T-helper 2 cell (primary cell): Measurements from ENCODE around the gene RPL12.
"Not testable (repeated sequence)": the region's sequence is repeated elsewhere in the genome, so short reads cannot be mapped to it uniquely, and the experiment has no call there.

Experiments used
- DNase-seq, 5 experiments: peaks; one replicate each; pipeline versions ENCODE4 v3.0.0 to v3.0.0-alpha.2; 2012 to 2022

The RPL12 gene

GRCh38 chr9:127467621-127468020 is 16.4 kb upstream of the RPL12 start:
- DNase-seq: no peak

DNA sequence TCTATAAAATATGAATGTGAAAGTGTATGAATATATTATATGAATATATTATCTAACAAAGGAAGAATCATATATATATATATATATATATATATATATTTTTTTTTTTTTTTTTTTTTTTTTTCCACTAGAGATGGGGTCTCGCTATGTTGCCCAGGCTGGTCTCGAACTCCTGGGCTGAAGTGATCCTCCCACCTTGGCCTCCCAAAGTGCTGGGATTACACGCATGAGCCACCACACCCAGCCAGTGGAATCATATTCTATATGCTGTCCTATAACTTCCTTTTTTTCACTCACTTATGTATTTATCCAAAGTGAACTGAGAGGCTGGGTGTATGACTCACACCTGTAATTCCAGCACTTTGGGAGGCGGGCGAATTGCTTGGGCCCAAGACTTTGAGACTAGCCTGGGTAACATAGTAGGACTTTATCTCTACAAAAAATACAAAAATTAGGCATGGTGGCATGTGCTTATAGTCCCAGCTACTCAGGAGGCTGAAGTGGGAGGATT is 15.3 kb upstream of the RPL12 start:
- DNase-seq: not testable (repeated sequence)

- no peak for DNase-seq
Observed at GRCh38 chr9:127463911-127464310, 12.7 kb upstream of the RPL12 start.

- no peak for DNase-seq
Observed at GRCh38 chr9:127463382-127463781, 12.2 kb upstream of the RPL12 start.

DNA sequence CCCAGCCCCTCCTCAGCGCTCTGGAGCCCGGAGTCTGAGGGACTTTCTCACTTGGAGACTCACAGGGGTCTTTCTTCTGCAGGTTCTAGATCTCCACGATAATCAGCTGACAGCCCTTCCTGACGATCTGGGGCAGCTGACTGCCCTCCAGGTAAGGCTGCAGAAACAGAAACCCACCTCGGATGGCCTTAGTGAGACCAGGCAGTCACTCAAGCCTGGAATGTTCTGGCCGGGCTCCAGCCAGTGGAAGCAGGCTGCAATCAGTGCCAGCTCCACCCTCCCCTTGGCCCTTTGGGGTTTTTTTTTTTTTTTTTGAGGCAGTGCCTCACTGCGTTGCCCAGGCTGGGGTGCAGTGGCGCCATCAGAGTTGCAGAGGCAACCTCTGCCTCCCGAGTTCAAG is 7.7 kb upstream of the RPL12 start:
- no peak for DNase-seq

GRCh38 chr9:127457191-127457878 is 6.1 kb upstream of the RPL12 start:
- DNase-seq: no peak

- DNase-seq: peak in 1 of 5 experiments; percentile 29
Observed at GRCh38 chr9:127455324-127455992, 4.3 kb upstream of the RPL12 start.

GRCh38 chr9:127452691-127453090 is 1.5 kb upstream of the RPL12 start:
- no peak for DNase-seq

GRCh38 chr9:127451858-127452656 is 851 bp upstream of the RPL12 start:
- peak in 4 of 5 experiments; percentile 20 to 81 (median 31) for DNase-seq

DNA sequence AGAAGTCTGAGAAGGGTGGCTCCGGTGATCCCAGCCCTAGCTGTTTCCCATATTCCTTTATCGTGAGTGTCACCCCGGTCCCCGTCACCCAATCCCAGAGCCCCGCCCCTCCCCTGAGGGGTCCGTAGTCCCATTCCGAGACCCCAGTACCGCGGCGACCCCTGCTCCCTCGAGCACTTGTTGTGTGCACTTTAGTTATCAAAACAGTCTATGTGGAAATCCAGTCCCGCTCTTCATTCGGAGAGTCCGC is 327 bp upstream of the RPL12 start:
- no peak for DNase-seq

GRCh38 chr9:127450243-127450760 is 904 bp downstream of the RPL12 start:
- no peak for DNase-seq

- peak in 1 of 5 experiments; percentile 51 for DNase-seq
Observed at GRCh38 chr9:127449332-127449966, 1.8 kb downstream of the RPL12 start.

- peak in 1 of 5 experiments; percentile 9 for DNase-seq
Observed at GRCh38 chr9:127448112-127448805, 2.9 kb downstream of the RPL12 start.

GRCh38 chr9:127447416-127448111 is 3.6 kb downstream of the RPL12 start:
- DNase-seq: no peak

GRCh38 chr9:127446713-127447415 is 4.3 kb downstream of the RPL12 start:
- DNase-seq: no peak

- no peak for DNase-seq
Observed at GRCh38 chr9:127445851-127446712, 5.1 kb downstream of the RPL12 start.

- DNase-seq: no peak
Observed at GRCh38 chr9:127444921-127445850, 6.0 kb downstream of the RPL12 start.

- DNase-seq: no peak
Observed at GRCh38 chr9:127444283-127444920, 6.8 kb downstream of the RPL12 start.
